Motor neuron (in vitro differentiated cells): ENCODE data around the gene S100A1. TPM values are rescaled to one million over a fixed set of nuclear protein-coding genes. Genes with fewer than 3 reads are reported as not detected.

Source experiments
- ATAC-seq, 8 experiments: fragments of 200-7000 bp; cut with Tn5 transposase; replicated peaks in 6 of 8; 2 replicates each; pipeline ENCODE4 v1.8.0; 2021; ENCODE audit warnings: mild to moderate bottlenecking in 8 of 8, moderate library complexity in 8 of 8
- H3K27ac ChIP-seq, 2 donors: fragments of 250-450 bp; sonication (Bioruptor Pico); 2 replicates each; pipeline ENCODE4 v1.9.0; 2021; ENCODE audit warnings: antibody characterized with exemption in 2 of 2, mild to moderate bottlenecking in 2 of 2, moderate library complexity in 1 of 2
- H3K4me1 ChIP-seq, 2 donors: fragments of 250-450 bp; sonication (Bioruptor Pico); replicated peaks in 1 of 2; 2 replicates each; pipeline ENCODE4 v1.6.1; 2021; ENCODE audit warnings: antibody characterized with exemption in 2 of 2, mild to moderate bottlenecking in 2 of 2, moderate library complexity in 1 of 2
- H3K4me3 ChIP-seq, 5 donors: fragments of 250-450 bp; sonication (Bioruptor Pico); 2 replicates each; pipeline ENCODE4 v1.9.0; 2021; ENCODE audit warnings: antibody characterized with exemption in 5 of 5, mild to moderate bottlenecking in 5 of 5, moderate library complexity in 4 of 5
- WGBS, 10 experiments: fragments of 450-650 bp; shearing (Covaris generic); methylation state at CpG; one replicate each; pipeline ENCODE4 v1.0.0; 2022; 5-methylcytosine and 5-hydroxymethylcytosine counted together
- in situ Hi-C, 9 experiments: fragments of 400-800 bp; cut with MboI; loops; one replicate each; pipeline ENCODE4 v1.15.0; 2021; ENCODE audit warnings: low sequenced_read_pairs in 9 of 9, low pct_unique_long_range_greater_than_20kb in 2 of 9; ENCODE audit not compliant: unreplicated experiment in 9 of 9
- total RNA-seq, 8 experiments: library from RNA; unstranded; fragments of 300-600 nt; gene quantifications; 2 replicates each; pipeline versions ENCODE4 v1.2.3 to v1.2.4, GENCODE V29; 2022

S100A1 gene
- total RNA-seq, 8 experiments from 2014 or later, result 0.38 to 3.7 (median 1.5) TPM

- 0 to 25% methylated on average over 1 to 3 of the region's 9 CpGs; no CpG with 5 or more reads in 8 of the 10 experiments for WGBS, 10 experiments
- peak within 1 kb of the TSS in 2 of 5 donors; percentile 1 to 21 for H3K4me3 ChIP-seq
- no peak within 1 kb of the TSS for H3K27ac ChIP-seq
- peak; percentile 13 to 65 (median 57) for ATAC-seq
- H3K4me1 ChIP-seq, result peaks cover 18 to 42% of the 10 kb centered on the region in 2 donors
- in situ Hi-C loops, result no loop called here
These were observed 15.4 kb upstream of the S100A1 start, which contains the start of gene S100A16 for GRCh38 chr1:153612755-153613331. Gene S100A16 (minus strand): TSS chr1:153613137. CDS start chr1:153608151, 4,986 bp downstream.

DNA sequence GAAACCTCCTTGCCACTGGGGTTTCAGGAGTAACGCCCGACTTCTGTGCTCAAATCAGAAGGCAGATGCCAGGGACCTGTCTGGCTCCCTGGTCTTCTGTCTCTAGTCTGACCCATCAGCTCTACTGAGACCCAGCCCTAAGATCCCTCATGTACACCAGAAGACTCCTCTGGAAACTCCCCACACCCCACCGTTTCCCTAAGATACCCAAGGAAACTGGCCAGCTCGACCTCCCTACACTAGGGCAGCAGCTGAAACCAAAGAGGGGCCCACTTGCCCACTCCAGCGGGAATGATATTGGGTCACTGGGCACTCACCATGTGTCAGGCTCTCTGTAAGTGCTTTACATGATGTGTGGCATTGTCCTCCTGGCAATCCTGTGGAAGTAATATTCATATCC lies 14.8 kb upstream of the S100A1 start:
- H3K4me1 ChIP-seq, result peaks cover 18 to 36% of the 10 kb centered on the region in 2 donors
- WGBS, 10 experiments, result 83 to 100% (median 90%) methylated on average over 1 to 4 of the region's 5 CpGs; no CpG with 5 or more reads in 5 of the 10 experiments
- H3K4me3 ChIP-seq, result no peak overlapping the region
- no peak for ATAC-seq
- in situ Hi-C loops, result no loop called here
- H3K27ac ChIP-seq, result no peak overlapping the region

DNA sequence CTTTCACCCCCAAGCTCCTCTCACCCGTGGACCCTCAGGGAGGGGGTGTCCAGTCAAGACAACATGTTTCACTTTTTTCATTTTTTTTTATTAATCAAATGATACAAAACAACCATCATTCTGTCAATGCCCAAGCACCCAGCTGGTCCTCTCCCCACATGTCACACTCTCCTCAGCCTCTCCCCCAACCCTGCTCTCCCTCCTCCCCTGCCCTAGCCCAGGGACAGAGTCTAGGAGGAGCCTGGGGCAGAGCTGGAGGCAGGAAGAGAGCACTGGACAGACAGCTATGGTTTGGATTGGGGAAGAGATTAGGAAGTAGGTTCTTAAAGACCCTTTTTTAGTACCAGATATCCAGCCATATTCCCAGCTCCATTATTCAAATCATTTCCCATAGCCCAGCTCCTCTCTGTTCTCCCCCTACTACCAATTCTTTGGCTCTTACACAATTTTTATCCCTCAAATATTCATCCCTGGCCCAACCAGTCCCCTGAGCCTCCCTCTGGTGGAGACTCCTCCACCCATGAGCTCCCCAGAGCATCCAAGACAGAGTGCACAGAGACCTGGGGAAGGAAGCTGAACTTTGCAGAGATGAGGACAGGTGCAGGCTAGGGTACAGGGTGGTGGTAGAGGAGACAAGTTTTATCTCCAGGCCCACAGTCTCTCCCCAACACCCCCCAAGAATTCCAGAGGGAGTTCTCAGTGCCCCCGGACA lies 13.9 kb upstream of the S100A1 start:
- Histone ChIP-seq H3K4me1 (peaks cover 10 to 27% of the 10 kb centered on the region in 2 donors), H3K4me3 (no peak overlapping the region), H3K27ac (no peak overlapping the region)
- no peak for ATAC-seq
- in situ Hi-C loops, result no loop called here
- WGBS, 10 experiments, result 33 to 100% (median 88%) methylated on average over 1 of the region's 2 CpGs; no CpG with 5 or more reads in 7 of the 10 experiments

- H3K4me1 ChIP-seq, result peaks cover 10 to 23% of the 10 kb centered on the region in 2 donors
- H3K4me3 ChIP-seq, result no peak overlapping the region
- 90 to 100% (median 100%) methylated on average over 1 to 4 of the region's 7 CpGs; no CpG with 5 or more reads in 7 of the 10 experiments for WGBS, 10 experiments
- ATAC-seq, result no peak
- in situ Hi-C loops, result no loop called here
- H3K27ac ChIP-seq, result no peak overlapping the region
These were observed 13.3 kb upstream of the S100A1 start for GRCh38 chr1:153614906-153615305.

DNA sequence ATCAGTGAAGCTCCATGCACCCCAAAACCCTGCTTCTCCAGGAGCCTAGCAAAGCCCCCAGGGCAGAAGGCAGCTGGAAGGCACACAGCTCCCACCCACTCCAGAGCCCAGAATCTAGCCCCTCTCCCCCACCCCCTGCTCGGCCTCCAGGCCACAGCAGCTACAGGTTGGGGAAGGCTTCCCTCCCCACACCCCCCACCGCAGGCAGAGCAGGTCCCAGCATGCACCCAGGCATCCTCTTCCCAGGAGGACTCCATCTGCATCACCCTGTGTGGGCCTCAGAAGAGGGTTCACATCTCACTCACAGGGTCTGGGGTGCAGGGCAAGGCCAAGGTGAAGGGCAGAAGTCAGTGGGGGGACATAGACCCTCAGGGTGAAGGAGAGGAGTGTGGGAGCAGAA lies 12.8 kb upstream of the S100A1 start:
- Histone ChIP-seq H3K27ac (no peak overlapping the region), H3K4me1 (peaks cover 10 to 23% of the 10 kb centered on the region in 2 donors), H3K4me3 (no peak overlapping the region)
- 50% methylated on average over 1 of the region's 2 CpGs; no CpG with 5 or more reads in 9 of the 10 experiments for WGBS, 10 experiments
- ATAC-seq, result no peak
- in situ Hi-C loops, result no loop called here

DNA sequence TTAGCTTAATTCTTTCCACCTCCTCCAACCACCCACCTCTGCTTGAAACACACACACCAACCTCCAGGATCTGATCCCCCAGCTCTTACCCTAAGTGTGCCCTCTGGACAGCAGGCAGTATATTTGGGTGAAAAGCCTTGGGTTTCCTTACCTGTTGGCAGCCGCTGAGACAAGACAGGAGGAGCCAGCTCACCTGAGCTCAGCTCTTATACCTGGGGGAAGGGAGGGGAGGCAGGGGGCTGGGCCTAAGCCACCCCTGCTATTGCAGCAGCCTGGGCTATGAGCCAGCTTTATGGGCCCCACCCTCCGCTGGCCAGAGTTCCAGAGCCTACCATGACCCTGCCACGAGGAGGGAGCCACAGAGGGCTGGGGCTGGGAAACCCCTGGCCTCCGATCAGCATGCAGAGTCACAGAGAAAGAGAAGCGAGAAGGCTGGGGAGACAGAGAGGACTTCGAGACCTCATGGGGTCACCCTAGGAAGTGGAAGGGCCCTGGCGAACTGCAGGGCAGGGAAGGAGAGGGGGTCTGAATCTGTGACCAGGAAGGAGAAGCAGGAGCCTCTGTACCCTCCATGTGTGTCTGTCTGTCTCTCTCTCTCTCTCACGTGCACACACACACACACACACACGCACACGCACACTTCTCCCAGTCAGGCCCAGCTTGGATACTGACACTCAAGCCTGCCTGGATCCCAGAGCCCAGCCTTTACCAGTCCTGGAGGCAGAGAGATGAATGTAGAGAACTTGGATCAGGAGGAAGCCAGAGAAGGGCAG lies 11.9 kb upstream of the S100A1 start, which contains the start of gene S100A14:
Gene S100A14 (minus strand): TSS at position 182 of the 773 bp plus-strand sequence. CDS start 467 bp downstream, outside the sequence.
- Histone ChIP-seq H3K4me1 (peaks cover 10 to 23% of the 10 kb centered on the region in 2 donors), H3K4me3 (no peak within 1 kb of the TSS), H3K27ac (no peak within 1 kb of the TSS)
- WGBS, 10 experiments, result 60 to 74% (median 72%) methylated on average over 2 to 4 of the region's 10 CpGs; no CpG with 5 or more reads in 7 of the 10 experiments
- in situ Hi-C loops, result no loop called here
- peak in 2 of 8 experiments; percentile 11 for ATAC-seq

DNA sequence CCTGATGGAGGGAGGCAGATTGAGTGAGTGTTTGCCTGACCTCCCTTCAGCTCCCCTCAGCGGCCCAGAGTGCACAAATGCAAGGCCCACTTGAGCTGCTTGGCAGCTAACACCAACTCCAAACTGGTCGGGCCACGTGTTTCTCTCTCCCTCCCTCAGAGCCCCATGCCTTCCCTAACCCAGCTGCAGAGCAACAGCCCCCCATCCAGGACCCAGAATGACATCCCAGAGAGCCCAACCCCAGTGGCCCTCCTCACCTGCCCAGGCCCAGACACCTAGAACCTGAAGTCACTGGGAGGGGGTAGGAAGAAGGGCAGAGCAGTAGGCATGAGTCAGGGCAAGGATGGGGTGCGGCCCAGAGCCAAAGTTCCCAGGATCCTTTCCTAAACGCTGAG lies 11.3 kb upstream of the S100A1 start:
- no peak for ATAC-seq
- Histone ChIP-seq H3K27ac (no peak overlapping the region), H3K4me1 (peaks cover 12 to 17% of the 10 kb centered on the region in 2 donors), H3K4me3 (no peak overlapping the region)
- WGBS, 10 experiments, result 40 to 90% (median 60%) methylated on average over 1 to 3 of the region's 5 CpGs; no CpG with 5 or more reads in 2 of the 10 experiments
- in situ Hi-C loops, result no loop called here

DNA sequence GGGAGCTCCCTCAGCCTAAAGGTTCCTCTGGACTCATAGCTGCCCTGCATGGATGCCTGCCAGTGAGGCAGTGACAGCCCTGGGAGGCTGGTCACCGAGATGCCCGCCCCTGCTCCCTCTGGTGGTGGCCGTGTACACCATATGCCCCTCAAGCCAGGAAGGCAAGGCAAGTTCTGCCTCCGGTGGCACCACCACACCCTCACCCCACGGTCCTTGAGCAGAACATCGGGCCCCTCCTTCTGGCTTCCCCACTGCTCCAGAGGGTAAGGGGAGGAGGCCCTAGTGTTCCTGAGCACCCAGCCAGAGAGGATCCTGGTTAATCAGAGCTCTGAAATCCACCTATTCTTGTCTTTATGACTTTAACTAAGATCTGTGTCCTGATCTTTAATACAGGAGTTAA lies 10.6 kb upstream of the S100A1 start:
- WGBS, 10 experiments, result 27 to 95% (median 68%) methylated on average over 2 to 6 of the region's 6 CpGs; no CpG with 5 or more reads in 4 of the 10 experiments
- H3K27ac ChIP-seq, result no peak overlapping the region
- no peak overlapping the region for H3K4me3 ChIP-seq
- ATAC-seq, result peak in 6 of 8 experiments; percentile 65 to 95 (median 76)
- peaks cover 8 to 9% of the 10 kb centered on the region in 2 donors for H3K4me1 ChIP-seq
- in situ Hi-C loops, result no loop called here

DNA sequence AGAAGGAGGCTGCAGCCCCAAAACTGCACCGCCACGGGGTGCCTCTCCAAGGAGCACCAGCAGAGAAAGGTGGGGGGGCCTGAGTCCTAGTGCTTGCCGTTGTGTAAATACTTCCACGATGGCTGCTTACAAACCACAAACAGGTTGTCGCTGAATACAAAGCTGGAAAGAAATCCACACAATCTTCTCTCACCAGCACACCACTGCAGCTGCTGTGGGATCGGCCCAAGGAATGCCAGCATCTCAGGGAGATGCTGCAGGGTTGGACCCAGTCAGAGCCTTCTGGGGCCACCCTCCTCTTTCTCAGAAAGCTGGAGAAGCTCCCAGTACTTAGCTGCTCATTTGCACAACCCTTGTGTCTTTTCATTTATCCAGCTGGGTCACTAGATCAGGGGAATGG lies 9.1 kb upstream of the S100A1 start:
- ATAC-seq, result no peak
- in situ Hi-C loops, result no loop called here
- 70 to 100% (median 96%) methylated on average over 1 to 5 of the region's 6 CpGs; no CpG with 5 or more reads in 3 of the 10 experiments for WGBS, 10 experiments

DNA sequence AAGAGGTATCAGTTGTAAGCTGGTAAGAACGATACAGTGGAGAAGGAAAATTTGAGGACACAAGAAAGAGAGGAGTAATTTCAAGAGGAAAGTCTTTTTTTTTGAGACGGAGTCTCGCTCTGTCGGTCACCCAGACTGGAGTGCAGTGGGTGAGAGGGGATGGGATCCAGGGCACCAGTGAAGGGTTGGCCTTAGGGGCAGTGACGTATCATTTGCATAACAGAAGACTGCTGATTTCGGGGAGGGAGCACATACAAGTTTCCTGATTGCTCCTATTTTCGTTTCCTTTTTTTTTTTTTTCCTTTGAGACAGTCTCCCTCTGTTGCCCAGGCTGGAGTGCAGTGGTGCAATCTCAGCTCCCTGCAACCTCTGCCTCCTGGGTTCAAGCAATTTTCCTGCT lies 5.1 kb upstream of the S100A1 start:
- 23 to 100% (median 56%) methylated on average over 1 to 7 of the region's 7 CpGs; no CpG with 5 or more reads in 1 of the 10 experiments for WGBS, 10 experiments
- no peak for ATAC-seq
- Histone ChIP-seq H3K4me1 (peaks cover 22 to 24% of the 10 kb centered on the region in 2 donors), H3K27ac (no peak overlapping the region), H3K4me3 (no peak overlapping the region)
- in situ Hi-C loops, result no loop called here

More for the DNA sequence above, 9.1 kb upstream of the S100A1 start:
- Histone ChIP-seq H3K4me3 (no peak overlapping the region), H3K4me1 (peaks cover 5% of the 10 kb centered on the region in 2 donors), H3K27ac (no peak overlapping the region)

DNA sequence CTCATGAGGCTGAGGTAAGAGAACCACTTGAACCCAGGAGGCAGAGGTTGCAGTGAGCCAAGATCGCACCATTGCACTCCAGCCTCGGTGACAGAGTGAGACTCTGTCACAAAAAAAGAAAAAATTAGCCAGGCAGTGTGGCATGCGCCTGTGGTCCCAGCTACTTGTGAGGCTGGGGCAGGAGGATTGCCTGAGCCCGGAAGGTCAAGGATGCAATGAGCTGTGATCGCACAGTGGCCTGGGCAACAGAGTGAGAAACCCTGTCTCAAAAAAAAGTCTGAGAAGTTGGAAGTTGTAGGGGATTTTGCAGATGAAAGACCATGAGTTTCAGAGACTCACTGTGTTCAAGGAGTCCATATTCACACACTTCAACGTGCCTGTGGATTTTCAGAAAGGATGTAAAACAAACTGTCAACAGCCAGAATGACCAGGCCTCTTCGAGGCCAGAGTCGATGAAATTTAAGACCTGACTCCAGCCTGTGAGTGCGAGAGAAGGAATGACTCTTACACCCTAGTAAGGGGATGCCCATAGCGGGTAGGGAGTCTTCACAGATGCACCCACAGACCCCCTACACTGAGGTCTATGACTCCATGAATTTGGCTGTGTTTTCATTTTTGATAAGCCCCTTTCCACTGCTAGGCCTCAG lies 3.1 kb upstream of the S100A1 start:
- H3K27ac ChIP-seq, result no peak overlapping the region
- in situ Hi-C loops, result loop anchor here in 3 of 9 experiments (25.0 kb wide), 1 partner anchor 113 kb away; no protein-coding TSS in a partner anchor
- H3K4me1 ChIP-seq, result peaks cover 23 to 24% of the 10 kb centered on the region in 2 donors
- ATAC-seq, result no peak
- 40 to 95% (median 90%) methylated on average over 1 to 9 of the region's 10 CpGs; no CpG with 5 or more reads in 2 of the 10 experiments for WGBS, 10 experiments
- H3K4me3 ChIP-seq, result no peak overlapping the region

- WGBS, 10 experiments, result 64 to 80% (median 78%) methylated on average over 1 to 3 of the region's 3 CpGs; no CpG with 5 or more reads in 7 of the 10 experiments
- in situ Hi-C loops, result loop anchor here in 3 of 9 experiments (25.0 kb wide), 1 partner anchor 114 kb away; no protein-coding TSS in a partner anchor
- peak overlapping the region in 4 of 5 donors; percentile 11 to 31 (median 30) for H3K4me3 ChIP-seq
- no peak for ATAC-seq
- peak overlapping the region in 1 of 2 donors; percentile 74 for H3K27ac ChIP-seq
- H3K4me1 ChIP-seq, result peaks cover 21 to 26% of the 10 kb centered on the region in 2 donors
These were observed 1.7 kb upstream of the S100A1 start for GRCh38 chr1:153626477-153626903.
